SK-N-DZ (cell line): ENCODE data around the gene PRR33.

ENCODE experiments used
- DNase-seq: peaks from one replicate; pipeline ENCODE4 v3.0.0-alpha.2; 2015; ENCODE audit warnings: low spot score

PRR33 gene

GRCh38 chr11:1916986-1917522 is 25.4 kb upstream of the PRR33 start:
- no peak for DNase-seq

GRCh38 chr11:1916132-1916985 is 24.7 kb upstream of the PRR33 start:
- DNase-seq, result no peak

DNA sequence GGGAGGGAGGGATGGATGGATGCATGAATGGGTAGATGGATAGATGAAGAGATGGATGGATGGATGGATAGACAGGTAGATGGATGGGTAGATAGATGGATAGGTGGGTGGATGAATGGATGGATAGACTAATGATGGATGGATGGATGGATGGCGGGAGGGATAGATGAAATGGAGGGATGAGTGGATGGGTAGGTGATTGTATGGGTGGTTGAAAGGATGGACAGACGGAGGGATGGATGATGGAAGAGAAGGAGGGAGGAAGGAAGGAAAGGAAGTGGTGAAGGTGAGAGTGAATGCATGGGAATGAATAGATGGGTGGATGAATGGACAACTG is 24.1 kb upstream of the PRR33 start:
- no peak for DNase-seq

DNA sequence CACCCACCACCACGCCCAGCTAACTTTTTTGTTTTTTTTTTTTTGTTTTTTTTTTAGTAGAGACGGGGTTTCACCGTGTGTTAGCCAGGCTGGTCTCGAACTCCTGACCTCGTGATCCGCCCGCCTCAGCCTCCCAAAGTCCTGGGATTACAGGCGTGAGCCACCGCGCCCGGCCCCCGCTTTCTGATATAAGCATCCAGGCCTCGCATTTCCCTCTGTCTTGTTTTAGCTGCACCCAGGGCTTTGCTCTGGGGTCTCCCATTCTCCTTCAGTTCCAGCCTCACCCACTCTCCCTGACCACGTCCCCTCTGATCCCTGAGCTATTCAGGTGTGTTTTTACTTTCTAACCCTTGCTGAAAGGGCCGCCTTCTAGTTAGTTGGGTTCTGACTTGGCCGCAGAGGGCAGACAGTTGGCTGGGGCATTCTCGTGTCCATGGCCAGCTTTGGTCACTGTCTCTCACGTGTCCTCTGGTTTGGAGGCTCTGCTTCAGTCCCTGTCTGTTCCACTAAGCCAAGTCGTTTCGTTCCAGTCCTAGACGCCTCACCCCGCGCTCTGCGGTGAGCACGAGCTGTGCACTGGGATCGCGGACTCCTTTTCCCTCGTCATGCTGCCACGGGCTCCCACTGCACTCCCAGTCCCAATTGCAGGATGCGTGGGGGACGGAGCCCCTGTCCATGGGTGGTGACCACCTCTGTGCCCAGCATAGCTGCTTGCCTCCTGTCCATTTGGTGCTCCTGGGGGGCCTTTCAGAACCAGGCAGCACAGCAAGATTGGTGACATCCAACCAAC is 21.8 kb upstream of the PRR33 start:
- DNase-seq, result no peak

- DNase-seq, result no peak
Observed at GRCh38 chr11:1912289-1912878, 20.7 kb upstream of the PRR33 start.

- DNase-seq, result no peak
Observed at GRCh38 chr11:1909524-1909923, 17.8 kb upstream of the PRR33 start.

DNA sequence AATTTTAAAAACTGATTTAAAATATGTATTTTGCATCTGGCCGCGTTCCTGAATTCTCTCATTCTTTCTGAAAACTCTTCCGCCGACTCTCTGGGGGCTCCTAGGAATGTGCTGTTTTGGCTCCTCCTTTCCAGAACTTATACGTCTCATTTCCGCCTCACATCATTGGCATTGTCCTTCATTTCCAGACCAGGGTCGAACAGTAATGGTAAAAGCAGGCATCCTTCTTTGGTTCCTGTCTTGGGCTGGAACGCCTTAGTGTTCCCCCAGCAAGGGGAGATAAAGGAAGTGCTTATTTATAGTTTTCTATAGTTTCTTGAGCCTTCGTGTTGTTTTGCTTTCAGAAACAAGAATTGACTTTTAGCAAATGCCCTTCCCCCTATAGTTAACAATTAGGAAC is 16.9 kb upstream of the PRR33 start:
- no peak for DNase-seq

GRCh38 chr11:1906611-1907423 is 15.1 kb upstream of the PRR33 start:
- DNase-seq, result no peak

GRCh38 chr11:1906181-1906580 is 14.5 kb upstream of the PRR33 start:
- no peak for DNase-seq

DNA sequence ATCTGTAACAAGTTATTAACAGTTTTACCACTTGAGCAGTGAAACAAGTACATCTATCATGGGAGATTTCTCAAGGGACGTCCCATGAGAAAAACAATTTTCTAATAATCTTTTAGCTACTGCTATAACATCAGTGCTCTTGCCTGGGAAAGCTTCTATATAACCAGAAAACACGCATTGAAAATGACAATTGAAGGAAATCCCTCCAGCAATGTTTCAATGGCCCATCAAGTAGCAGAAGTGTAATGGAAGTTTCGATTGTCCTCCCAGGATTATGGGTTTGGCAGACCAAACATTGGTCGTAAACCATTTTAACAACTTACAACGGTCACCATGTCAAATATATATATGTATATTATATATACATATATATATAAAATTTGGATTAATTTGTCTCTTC is 8.0 kb upstream of the PRR33 start:
- DNase-seq, result no peak

GRCh38 chr11:1899090-1899489 is 7.4 kb upstream of the PRR33 start:
- DNase-seq, result no peak

DNA sequence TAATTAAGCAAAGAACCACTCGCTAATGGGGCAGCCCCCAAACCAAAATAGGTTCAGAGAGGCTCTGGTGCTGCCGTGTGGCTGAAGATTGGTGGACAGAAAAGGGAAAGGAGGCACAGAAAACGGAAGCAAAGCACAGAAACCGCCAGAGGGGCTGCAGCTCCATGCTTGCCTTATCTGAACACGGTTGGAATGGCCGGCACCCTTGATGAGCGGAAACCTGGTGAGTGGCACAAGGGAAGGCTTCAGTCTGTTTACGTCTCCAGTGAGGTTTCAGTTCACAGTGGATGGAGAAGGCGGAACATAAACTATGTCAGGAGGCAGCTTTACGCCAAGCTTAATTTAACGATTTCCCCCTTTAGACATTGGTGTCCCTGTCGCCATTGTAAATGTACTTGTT is 5.2 kb upstream of the PRR33 start:
- no peak for DNase-seq

DNA sequence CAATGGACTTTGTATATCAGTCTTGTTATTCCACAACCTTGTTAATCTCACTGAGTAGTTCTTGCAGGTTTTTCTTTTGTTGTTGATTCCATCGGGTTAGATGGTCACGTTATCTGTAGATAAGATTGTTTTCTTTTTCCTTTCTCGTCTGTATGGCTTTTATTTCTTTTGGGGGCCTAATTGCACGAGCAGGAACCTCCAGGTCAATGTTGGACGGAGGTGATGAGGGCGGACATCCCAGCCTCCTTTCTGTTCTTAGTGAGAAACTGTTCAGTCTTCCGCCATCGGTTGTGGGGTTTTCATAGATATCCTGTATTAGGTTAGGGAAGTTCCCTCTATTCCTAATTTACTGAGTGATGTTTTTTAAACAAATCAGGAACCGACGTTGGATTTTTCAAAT is 4.8 kb upstream of the PRR33 start:
- no peak for DNase-seq

DNA sequence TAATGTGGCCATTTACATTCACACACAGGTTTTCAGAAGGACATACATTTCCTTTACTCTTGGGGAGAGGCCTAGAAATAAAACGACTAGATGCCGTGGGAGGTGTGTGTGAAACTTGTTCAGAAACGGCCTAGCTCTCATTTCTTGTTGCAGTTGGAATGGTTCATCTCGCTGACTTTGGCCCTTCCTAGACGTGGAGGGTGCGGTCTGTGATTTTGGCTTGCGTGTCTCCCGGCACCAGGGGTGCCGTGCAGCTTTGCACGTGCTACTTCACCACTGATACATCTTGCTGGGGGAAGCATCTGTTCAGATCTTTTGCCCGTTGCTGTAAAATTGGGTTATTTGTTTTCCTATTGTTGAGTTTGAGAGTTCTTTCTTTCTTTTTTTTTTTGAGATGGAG is 3.1 kb upstream of the PRR33 start:
- no peak for DNase-seq

- no peak for DNase-seq
Observed at GRCh38 chr11:1893581-1894359, 2.1 kb upstream of the PRR33 start.

DNA sequence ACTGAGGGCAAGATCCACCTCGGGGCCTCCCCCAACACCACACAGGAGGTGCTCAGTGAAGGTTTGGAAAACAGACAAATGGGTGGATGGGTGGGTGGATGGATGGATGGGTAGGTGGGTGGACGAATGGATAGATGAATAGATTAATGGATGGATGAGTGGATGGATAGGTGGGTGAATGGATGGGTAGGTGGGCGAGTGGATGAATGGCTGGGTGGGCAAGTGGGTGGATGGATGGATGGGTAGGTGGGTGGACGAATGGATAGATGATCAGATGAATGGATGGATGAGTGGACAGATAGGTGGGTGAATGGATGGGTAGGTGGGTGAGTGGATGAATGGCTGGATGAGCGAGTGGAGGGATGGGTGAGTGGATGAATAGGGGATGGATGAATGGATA is 863 bp upstream of the PRR33 start:
- no peak for DNase-seq

DNA sequence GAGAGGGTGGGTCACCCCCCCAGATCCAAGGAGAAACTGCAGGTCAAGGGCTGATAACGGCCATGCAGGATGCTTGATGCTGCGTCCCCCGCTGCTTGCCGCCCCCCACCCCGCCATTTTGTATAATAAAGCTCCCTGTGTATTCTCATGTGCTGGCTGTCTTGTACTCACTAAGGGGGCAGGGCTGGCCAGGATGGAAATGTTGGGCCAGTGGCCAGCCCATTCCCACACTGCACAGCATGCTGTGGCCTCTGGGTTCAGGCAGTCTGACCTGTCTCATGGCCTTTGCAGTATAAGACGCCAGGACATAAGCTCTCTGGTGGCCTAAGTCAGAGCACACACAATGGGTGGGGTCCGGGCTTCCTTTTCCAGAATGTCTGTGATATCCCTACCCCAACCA is 421 bp upstream of the PRR33 start:
- DNase-seq, result no peak

GRCh38 chr11:1890856-1891830 is 552 bp downstream of the PRR33 start:
- DNase-seq, result no peak
